ENCODE data around the gene FRAT2.
A peak's percentile ranks its signal among the peaks of the same experiment; 100 is the strongest.

The FRAT2 gene, protein sequence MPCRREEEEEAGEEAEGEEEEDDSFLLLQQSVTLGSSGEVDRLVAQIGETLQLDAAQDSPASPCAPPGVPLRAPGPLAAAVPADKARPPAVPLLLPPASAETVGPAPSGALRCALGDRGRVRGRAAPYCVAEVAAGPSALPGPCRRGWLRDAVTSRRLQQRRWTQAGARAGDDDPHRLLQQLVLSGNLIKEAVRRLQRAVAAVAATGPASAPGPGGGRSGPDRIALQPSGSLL

DNA sequence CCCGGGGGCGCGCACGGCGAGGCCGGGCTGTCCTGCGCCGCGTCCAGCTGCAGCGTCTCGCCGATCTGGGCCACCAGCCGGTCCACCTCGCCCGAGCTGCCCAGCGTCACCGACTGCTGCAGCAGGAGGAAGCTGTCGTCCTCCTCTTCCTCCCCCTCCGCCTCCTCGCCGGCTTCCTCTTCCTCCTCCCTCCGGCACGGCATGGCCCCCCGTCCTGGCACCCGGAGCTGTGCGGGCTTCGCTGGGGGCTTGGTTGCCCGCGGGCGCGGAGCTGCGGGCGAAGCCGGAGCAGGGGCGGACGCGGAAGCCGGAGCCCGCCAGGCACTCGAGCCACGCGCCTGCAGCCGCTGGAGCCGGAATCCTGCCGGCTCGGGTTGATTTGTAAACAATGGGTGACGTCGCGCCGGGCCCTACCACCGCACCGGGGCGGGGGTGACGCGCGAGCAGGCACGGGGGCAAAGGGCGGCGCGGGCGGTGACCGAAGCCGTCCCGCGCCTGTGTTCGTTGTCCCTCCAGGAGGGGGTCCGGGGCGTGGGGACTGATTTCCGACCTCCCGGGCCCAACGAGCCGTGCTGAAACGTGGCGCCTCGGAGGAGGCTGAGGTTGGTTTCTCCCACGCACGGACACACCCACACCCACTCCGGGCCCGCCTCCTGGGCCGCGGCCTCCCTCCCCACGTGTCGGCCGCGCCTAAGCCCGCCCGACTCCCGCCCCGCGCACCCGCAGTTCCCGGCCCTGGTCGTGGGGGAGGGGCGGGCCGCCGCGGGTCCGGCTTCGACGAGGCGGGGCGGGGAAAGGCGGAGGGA, at the start of gene FRAT2:
TSS of gene FRAT2 (minus strand) at position 360 of the 806 bp plus-strand sequence. CDS start at position 203, 157 bp downstream.
- TF ChIP-seq CEBPB (IDR thresholded peaks at IDR 0.05), result 0 out of 2 replicates have a peak, but pooled peaks have one; percentile 2
- TF ChIP-seq RAD21 (IDR thresholded peaks at IDR 0.05; ENCODE audit: low read depth), result no peak
- TF ChIP-seq NFIC (IDR thresholded peaks at IDR 0.05), result peak; percentile 36; the same call in 1 of the 2 replicates
- TF ChIP-seq CREB1 (IDR thresholded peaks at IDR 0.05; ENCODE audit: low read depth), result peak; percentile 84
- TF ChIP-seq TCF12 (IDR thresholded peaks at IDR 0.05; ENCODE audit: low read depth), result peak; percentile 61
- TF ChIP-seq TAF1 (IDR thresholded peaks at IDR 0.05; ENCODE audit: low read depth), result peak; percentile 77
- peak; percentile 59; the same call in 1 of the 2 replicates for TF ChIP-seq EGR1 (IDR thresholded peaks at IDR 0.05)
- TF ChIP-seq, protein P1, sequence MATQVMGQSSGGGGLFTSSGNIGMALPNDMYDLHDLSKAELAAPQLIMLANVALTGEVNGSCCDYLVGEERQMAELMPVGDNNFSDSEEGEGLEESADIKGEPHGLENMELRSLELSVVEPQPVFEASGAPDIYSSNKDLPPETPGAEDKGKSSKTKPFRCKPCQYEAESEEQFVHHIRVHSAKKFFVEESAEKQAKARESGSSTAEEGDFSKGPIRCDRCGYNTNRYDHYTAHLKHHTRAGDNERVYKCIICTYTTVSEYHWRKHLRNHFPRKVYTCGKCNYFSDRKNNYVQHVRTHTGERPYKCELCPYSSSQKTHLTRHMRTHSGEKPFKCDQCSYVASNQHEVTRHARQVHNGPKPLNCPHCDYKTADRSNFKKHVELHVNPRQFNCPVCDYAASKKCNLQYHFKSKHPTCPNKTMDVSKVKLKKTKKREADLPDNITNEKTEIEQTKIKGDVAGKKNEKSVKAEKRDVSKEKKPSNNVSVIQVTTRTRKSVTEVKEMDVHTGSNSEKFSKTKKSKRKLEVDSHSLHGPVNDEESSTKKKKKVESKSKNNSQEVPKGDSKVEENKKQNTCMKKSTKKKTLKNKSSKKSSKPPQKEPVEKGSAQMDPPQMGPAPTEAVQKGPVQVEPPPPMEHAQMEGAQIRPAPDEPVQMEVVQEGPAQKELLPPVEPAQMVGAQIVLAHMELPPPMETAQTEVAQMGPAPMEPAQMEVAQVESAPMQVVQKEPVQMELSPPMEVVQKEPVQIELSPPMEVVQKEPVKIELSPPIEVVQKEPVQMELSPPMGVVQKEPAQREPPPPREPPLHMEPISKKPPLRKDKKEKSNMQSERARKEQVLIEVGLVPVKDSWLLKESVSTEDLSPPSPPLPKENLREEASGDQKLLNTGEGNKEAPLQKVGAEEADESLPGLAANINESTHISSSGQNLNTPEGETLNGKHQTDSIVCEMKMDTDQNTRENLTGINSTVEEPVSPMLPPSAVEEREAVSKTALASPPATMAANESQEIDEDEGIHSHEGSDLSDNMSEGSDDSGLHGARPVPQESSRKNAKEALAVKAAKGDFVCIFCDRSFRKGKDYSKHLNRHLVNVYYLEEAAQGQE (IDR thresholded peaks at IDR 0.05; ENCODE audit: low read depth), result 0 out of 2 replicates have a peak, but pooled peaks have one; percentile 5
- no peak; the same call in 1 of the 2 replicates for TF ChIP-seq TEAD4 (IDR thresholded peaks at IDR 0.05)
- peak; percentile 82 for TF ChIP-seq USF1 (IDR thresholded peaks at IDR 0.05)
- TF ChIP-seq ZBTB7A (IDR thresholded peaks at IDR 0.05; ENCODE audit: low read depth), result 0 out of 2 replicates have a peak, but pooled peaks have one; percentile 43
- TF ChIP-seq, protein P2, sequence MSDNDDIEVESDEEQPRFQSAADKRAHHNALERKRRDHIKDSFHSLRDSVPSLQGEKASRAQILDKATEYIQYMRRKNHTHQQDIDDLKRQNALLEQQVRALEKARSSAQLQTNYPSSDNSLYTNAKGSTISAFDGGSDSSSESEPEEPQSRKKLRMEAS (IDR thresholded peaks at IDR 0.05), result peak; percentile 94
- TF ChIP-seq FOXM1 (IDR thresholded peaks at IDR 0.05; ENCODE audit: borderline replicate concordance, low read depth), result no peak
- peak; percentile 46; the same call in 1 of the 2 replicates for TF ChIP-seq YY1 (IDR thresholded peaks at IDR 0.05; ENCODE audit: low read depth)
- TF ChIP-seq EP300 (IDR thresholded peaks at IDR 0.05; ENCODE audit: borderline replicate concordance), result peak; percentile 79; the same call in 1 of the 2 replicates

- TF ChIP-seq NFIC (IDR thresholded peaks at IDR 0.05) (no peak), EP300 (IDR thresholded peaks at IDR 0.05; ENCODE audit: borderline replicate concordance) (no peak), TEAD4 (IDR thresholded peaks at IDR 0.05) (no peak), FOXM1 (IDR thresholded peaks at IDR 0.05; ENCODE audit: borderline replicate concordance, low read depth) (no peak), CEBPB (IDR thresholded peaks at IDR 0.05) (no peak), YY1 (IDR thresholded peaks at IDR 0.05; ENCODE audit: low read depth) (no peak), USF1 (IDR thresholded peaks at IDR 0.05) (no peak), EGR1 (IDR thresholded peaks at IDR 0.05) (no peak), TCF12 (IDR thresholded peaks at IDR 0.05; ENCODE audit: low read depth) (no peak), ZBTB7A (IDR thresholded peaks at IDR 0.05; ENCODE audit: low read depth) (no peak), RAD21 (IDR thresholded peaks at IDR 0.05; ENCODE audit: low read depth) (no peak), CREB1 (IDR thresholded peaks at IDR 0.05; ENCODE audit: low read depth) (no peak)
- TF ChIP-seq, protein P1 (IDR thresholded peaks at IDR 0.05; ENCODE audit: low read depth), result no peak
- TF ChIP-seq, protein P2 (IDR thresholded peaks at IDR 0.05), result no peak
Measured at GRCh38 chr10:97384156-97384555, 49.6 kb upstream of the FRAT2 start.

- TF ChIP-seq EGR1 (IDR thresholded peaks at IDR 0.05), result no peak
- TF ChIP-seq, protein P1 (IDR thresholded peaks at IDR 0.05; ENCODE audit: low read depth), result no peak
- no peak for TF ChIP-seq CREB1 (IDR thresholded peaks at IDR 0.05; ENCODE audit: low read depth)
- no peak for TF ChIP-seq ZBTB7A (IDR thresholded peaks at IDR 0.05; ENCODE audit: low read depth)
- TF ChIP-seq NFIC (IDR thresholded peaks at IDR 0.05), result no peak
- TF ChIP-seq TEAD4 (IDR thresholded peaks at IDR 0.05), result no peak
- TF ChIP-seq CEBPB (IDR thresholded peaks at IDR 0.05), result no peak
- TF ChIP-seq EP300 (IDR thresholded peaks at IDR 0.05; ENCODE audit: borderline replicate concordance), result no peak
- TF ChIP-seq, protein P2 (IDR thresholded peaks at IDR 0.05), result no peak
- TF ChIP-seq RAD21 (IDR thresholded peaks at IDR 0.05; ENCODE audit: low read depth), result no peak
- no peak for TF ChIP-seq TAF1 (IDR thresholded peaks at IDR 0.05; ENCODE audit: low read depth)
- no peak for TF ChIP-seq YY1 (IDR thresholded peaks at IDR 0.05; ENCODE audit: low read depth)
- TF ChIP-seq TCF12 (IDR thresholded peaks at IDR 0.05; ENCODE audit: low read depth), result no peak
- no peak for TF ChIP-seq FOXM1 (IDR thresholded peaks at IDR 0.05; ENCODE audit: borderline replicate concordance, low read depth)
- TF ChIP-seq USF1 (IDR thresholded peaks at IDR 0.05), result no peak
Measured at GRCh38 chr10:97383159-97383558, 48.6 kb upstream of the FRAT2 start.
